GM13976 (cell line): ENCODE measurements around the gene MAN1C1.
"Not testable (repeated sequence)": the region's sequence is repeated elsewhere in the genome, so short reads cannot be mapped to it uniquely, and the experiment has no call there.

Experiments
- DNase-seq: peaks from one replicate; pipeline ENCODE4 v3.0.0; 2012; ENCODE audit warnings: low spot score
- in situ Hi-C: fragments of 300-500 bp; cut with MboI; formaldehyde crosslinking; loops from one replicate; pipeline ENCODE4 v1.12.0; 2022; ENCODE audit warnings: low sequenced_read_pairs, mixed read lengths, inconsistent platforms; ENCODE audit not compliant: unreplicated experiment
- TF ChIP-seq, protein P1 (sequence below): IDR thresholded peaks from 2 replicates; pipeline ENCODE4 v1.5.1; 2012; ENCODE audit warnings: borderline replicate concordance, mild to moderate bottlenecking; ENCODE audit not compliant: insufficient read depth; ENCODE audit errors: extremely low read depth, missing control alignments, control extremely low read depth

Gene MAN1C1

GRCh38 chr1:25583519-25584370, 32.8 kb upstream of the MAN1C1 start:
- no peak for DNase-seq
- TF ChIP-seq, protein P1, sequence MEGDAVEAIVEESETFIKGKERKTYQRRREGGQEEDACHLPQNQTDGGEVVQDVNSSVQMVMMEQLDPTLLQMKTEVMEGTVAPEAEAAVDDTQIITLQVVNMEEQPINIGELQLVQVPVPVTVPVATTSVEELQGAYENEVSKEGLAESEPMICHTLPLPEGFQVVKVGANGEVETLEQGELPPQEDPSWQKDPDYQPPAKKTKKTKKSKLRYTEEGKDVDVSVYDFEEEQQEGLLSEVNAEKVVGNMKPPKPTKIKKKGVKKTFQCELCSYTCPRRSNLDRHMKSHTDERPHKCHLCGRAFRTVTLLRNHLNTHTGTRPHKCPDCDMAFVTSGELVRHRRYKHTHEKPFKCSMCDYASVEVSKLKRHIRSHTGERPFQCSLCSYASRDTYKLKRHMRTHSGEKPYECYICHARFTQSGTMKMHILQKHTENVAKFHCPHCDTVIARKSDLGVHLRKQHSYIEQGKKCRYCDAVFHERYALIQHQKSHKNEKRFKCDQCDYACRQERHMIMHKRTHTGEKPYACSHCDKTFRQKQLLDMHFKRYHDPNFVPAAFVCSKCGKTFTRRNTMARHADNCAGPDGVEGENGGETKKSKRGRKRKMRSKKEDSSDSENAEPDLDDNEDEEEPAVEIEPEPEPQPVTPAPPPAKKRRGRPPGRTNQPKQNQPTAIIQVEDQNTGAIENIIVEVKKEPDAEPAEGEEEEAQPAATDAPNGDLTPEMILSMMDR: no peak
- in situ Hi-C loops: no loop called here

- in situ Hi-C loops: no loop called here
- TF ChIP-seq, protein P1: no peak
Measured at GRCh38 chr1:25586181-25586588, 30.4 kb upstream of the MAN1C1 start.

DNA sequence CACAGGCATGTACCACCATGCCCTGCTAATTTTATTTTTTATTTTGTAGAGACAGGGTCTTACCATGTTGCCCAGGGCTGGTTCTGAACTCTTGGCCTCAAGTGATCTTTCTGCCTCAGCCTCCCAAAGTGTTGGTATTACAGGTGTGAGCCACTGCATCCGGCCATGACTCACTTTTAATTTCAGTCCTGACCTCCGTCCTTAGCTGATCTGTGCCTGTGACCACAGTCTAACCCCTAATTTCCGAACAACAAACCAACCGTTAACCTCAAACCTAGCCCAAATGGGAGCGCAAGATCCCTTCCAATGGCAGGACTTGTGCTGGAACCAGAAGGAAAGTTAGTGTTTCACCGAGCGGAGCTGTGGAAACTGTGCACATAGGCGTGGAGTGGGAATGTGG, 29.3 kb upstream of the MAN1C1 start:
- in situ Hi-C loops: no loop called here
- DNase-seq: no peak
- TF ChIP-seq, protein P1: no peak

More at GRCh38 chr1:25586181-25586588, 30.4 kb upstream of the MAN1C1 start:
- DNase-seq: no peak

DNA sequence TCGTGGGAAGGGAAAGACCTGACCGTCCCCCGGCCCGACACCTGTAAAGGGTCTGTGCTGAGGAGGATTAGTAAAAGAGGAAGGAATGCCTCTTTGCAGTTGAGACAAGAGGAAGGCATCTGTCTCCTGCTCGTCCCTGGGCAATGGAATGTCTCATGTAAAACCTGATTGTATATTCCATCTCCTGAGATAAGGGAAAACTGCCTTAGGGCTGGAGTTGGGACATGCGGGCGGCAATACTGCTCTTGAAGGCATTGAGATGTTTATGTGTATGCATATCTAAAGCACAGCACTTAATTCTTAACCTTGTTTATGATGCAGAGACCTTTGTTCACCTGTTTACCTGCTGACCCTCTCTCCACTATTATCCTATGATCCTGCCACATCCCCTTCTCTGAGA, 28.4 kb upstream of the MAN1C1 start:
- DNase-seq, in situ Hi-C loops: not testable (repeated sequence)

DNA sequence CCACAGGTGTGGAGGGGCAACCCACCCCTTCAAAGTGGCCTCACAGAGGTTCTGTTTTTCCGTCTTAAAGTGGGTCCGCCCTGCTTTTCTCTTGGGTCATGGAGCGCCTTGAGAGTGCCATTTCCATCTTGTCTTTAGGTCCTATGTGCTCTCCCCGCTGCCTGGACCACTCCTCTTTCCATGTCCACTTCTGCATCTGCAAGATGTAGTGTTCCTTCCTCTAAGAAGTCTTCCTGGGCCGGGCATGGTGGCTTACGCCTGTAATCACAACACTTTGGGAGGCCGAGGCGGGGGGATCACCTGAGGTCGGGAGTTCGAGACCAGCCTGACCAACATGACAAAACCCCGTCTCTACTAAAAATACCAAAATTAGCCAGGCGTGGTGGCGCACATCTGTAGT, 27.8 kb upstream of the MAN1C1 start:
- DNase-seq, in situ Hi-C loops: not testable (repeated sequence)

GRCh38 chr1:25590096-25590824, 26.3 kb upstream of the MAN1C1 start:
- in situ Hi-C loops: no loop called here
- TF ChIP-seq, protein P1: no peak
- no peak for DNase-seq

- TF ChIP-seq, protein P1: no peak
- in situ Hi-C loops: no loop called here
- DNase-seq: no peak
Measured at GRCh38 chr1:25593861-25594260, 22.7 kb upstream of the MAN1C1 start.
